HepG2 (cell line): ENCODE results near the gene MAFF. TPM values are rescaled to one million over a fixed set of nuclear protein-coding genes. Genes with fewer than 3 reads are reported as not detected.

Experiments used
- ATAC-seq: fragments of 200-7000 bp; cut with Tn5 transposase; 3 replicates; pipeline ENCODE4 v1.9.1; 2020; ENCODE audit warnings: mild to moderate bottlenecking, moderate library complexity
- BruUV-seq: library from RNA; stranded (reverse); fragments of 400-500 nt; replicated peaks from 2 replicates; lab custom pipeline; 2021; lab: Mats Ljungman, UMichigan
- CTCF ChIA-PET: fragments of 300-600 bp; formaldehyde crosslinking; extraction: SDS; loops from one replicate; lab custom pipeline; 2021; ENCODE audit warnings: low total read pairs, inconsistent platforms, low intra/inter-chr PET ratio; lab: Yijun Ruan, JAX
- POLR2A ChIA-PET: fragments of 350-600 bp; sonication (Branson Sonifier 250); formaldehyde crosslinking; loops from one replicate; lab custom pipeline; 2020; ENCODE audit warnings: antibody characterized with exemption, inconsistent platforms; lab: Yijun Ruan, JAX
- DNase-seq: peaks from one replicate; pipeline ENCODE4 v3.0.0-alpha.2; 2015; ENCODE audit warnings: low spot score
- FAIRE-seq: peaks from 3 replicates; lab custom pipeline; 2011; peaks lifted over from hg19 to GRCh38; lab: Jason Lieb, UNC
- H2AFZ ChIP-seq: one replicate; pipeline ENCODE4 v1.6.1; 2011; ENCODE audit warnings: low read length, inconsistent platforms
- H3K27ac ChIP-seq: fragments of 300-600 bp; 3 replicates; pipeline ENCODE4 v1.8.0; 2011; ENCODE audit warnings: mixed run types, mild to moderate bottlenecking, mixed read lengths, low read length, inconsistent platforms; ENCODE audit not compliant: insufficient read depth; ENCODE audit errors: extremely low read length
- H3K27me3 ChIP-seq, 2 experiments: fragments of 200-600 bp in 1 of 2; 2 replicates in 1 of 2; 3 replicates in 1 of 2; pipeline versions ENCODE4 v1.6.0 to v1.8.0; 2011; ENCODE audit warnings: low read length in 2 of 2, mild to moderate bottlenecking in 2 of 2, moderate library complexity in 2 of 2, inconsistent platforms in 1 of 2; ENCODE audit not compliant: insufficient read depth in 2 of 2, control insufficient read depth in 1 of 2
- H3K36me3 ChIP-seq, 2 experiments: fragments of 200-600 bp in 1 of 2; replicated peaks in 1 of 2; 2 replicates in 1 of 2; 3 replicates in 1 of 2; pipeline versions ENCODE4 v1.5.1 to v1.8.0; 2011; ENCODE audit warnings: low read length in 2 of 2, inconsistent platforms in 1 of 2; ENCODE audit not compliant: insufficient read depth in 2 of 2, control insufficient read depth in 1 of 2
- H3K4me1 ChIP-seq: 2 replicates; pipeline ENCODE4 v1.5.1; 2012; ENCODE audit warnings: low read length, inconsistent platforms; ENCODE audit not compliant: insufficient read depth
- H3K4me2 ChIP-seq: 2 replicates; pipeline ENCODE4 v1.6.0; 2011; ENCODE audit warnings: low read depth, low read length, inconsistent platforms
- H3K4me3 ChIP-seq, 3 experiments: fragments of 200-600 bp in 1 of 3; sonication (generic), shearing (Covaris generic) in 1 of 3; replicated peaks in 1 of 3; 2 replicates each; pipeline ENCODE4 v1.5.1; 2011 to 2016; ENCODE audit warnings: low read length in 3 of 3, inconsistent platforms in 2 of 3, low read depth in 2 of 3, mild to moderate bottlenecking in 2 of 3, control low read depth in 1 of 3, mixed read lengths in 1 of 3; ENCODE audit not compliant: insufficient read depth in 1 of 3
- H3K79me2 ChIP-seq: one replicate; pipeline ENCODE4 v1.6.1; 2011; ENCODE audit warnings: low read length, inconsistent platforms; ENCODE audit not compliant: insufficient read depth
- H3K9ac ChIP-seq: 2 replicates; pipeline ENCODE4 v1.6.0; 2011; ENCODE audit warnings: mild to moderate bottlenecking, low read depth, low read length, inconsistent platforms; ENCODE audit not compliant: insufficient read depth
- H3K9me3 ChIP-seq: 2 replicates; pipeline ENCODE4 v1.5.1; 2012; ENCODE audit warnings: mild to moderate bottlenecking, low read length
- H4K20me1 ChIP-seq: 2 replicates; pipeline ENCODE4 v1.6.0; 2011; ENCODE audit warnings: inconsistent platforms, mild to moderate bottlenecking, low read length, moderate library complexity; ENCODE audit not compliant: insufficient read depth
- FOXK2 ChIP-seq: fragments of 450-650 bp; IDR thresholded peaks from 2 replicates; pipeline ENCODE4 v1.6.1; 2016
- HNF1B ChIP-seq: sonication (generic); formaldehyde crosslinking; IDR thresholded peaks from 2 replicates; pipeline ENCODE4 v1.5.1; 2020; ENCODE audit warnings: mild to moderate bottlenecking, moderate library complexity, missing genetic modification reagents
- IRF9 ChIP-seq: sonication (generic); formaldehyde crosslinking; IDR thresholded peaks from 2 replicates; pipeline ENCODE4 v1.8.0; 2022; ENCODE audit warnings: missing genetic modification reagents, mild to moderate bottlenecking, borderline replicate concordance
- NBN ChIP-seq: fragments of 450-650 bp; conservative IDR thresholded peaks from 2 replicates; pipeline ENCODE4 v1.6.1; 2017
- NR2C2 ChIP-seq: sonication (generic); formaldehyde crosslinking; IDR thresholded peaks from 2 replicates; pipeline ENCODE4 v1.4.0; 2020; ENCODE audit warnings: missing genetic modification reagents, mild to moderate bottlenecking, moderate library complexity, borderline replicate concordance
- RXRB ChIP-seq: IDR thresholded peaks from 2 replicates; pipeline ENCODE4 v1.6.1; 2016; ENCODE audit warnings: borderline replicate concordance, missing genetic modification reagents, missing compliant biosample characterization
- YEATS4 ChIP-seq: sonication (generic); formaldehyde crosslinking; IDR thresholded peaks from 2 replicates; pipeline ENCODE4 v1.4.0; 2020; ENCODE audit warnings: missing genetic modification reagents, borderline replicate concordance
- ZBTB3 ChIP-seq: sonication (generic); formaldehyde crosslinking; IDR thresholded peaks from 2 replicates; pipeline ENCODE4 v1.4.0; 2020; ENCODE audit warnings: low read depth, mild to moderate bottlenecking, moderate library complexity, missing genetic modification reagents, borderline replicate concordance
- ZNF432 ChIP-seq: sonication (generic); formaldehyde crosslinking; IDR thresholded peaks from 2 replicates; pipeline ENCODE4 v1.5.0; 2020; ENCODE audit warnings: missing genetic modification reagents, mild to moderate bottlenecking, borderline replicate concordance
- ZNF562 ChIP-seq: sonication (generic); formaldehyde crosslinking; IDR thresholded peaks from 2 replicates; pipeline ENCODE4 v1.8.0; 2022; ENCODE audit warnings: missing genetic modification reagents, borderline replicate concordance
- ZNF574 ChIP-seq: sonication (generic); formaldehyde crosslinking; IDR thresholded peaks from 2 replicates; pipeline ENCODE4 v1.4.0; 2020; ENCODE audit warnings: missing genetic modification reagents
- ZNF577 ChIP-seq: sonication (generic); formaldehyde crosslinking; IDR thresholded peaks from 2 replicates; pipeline ENCODE4 v1.4.0; 2020; ENCODE audit warnings: mild to moderate bottlenecking, low read depth, missing genetic modification reagents, borderline replicate concordance
- ZNF644 ChIP-seq: IDR thresholded peaks from 2 replicates; pipeline ENCODE4 v1.6.1; 2016; ENCODE audit warnings: low read depth
- ZNF740 ChIP-seq: sonication (generic); formaldehyde crosslinking; IDR thresholded peaks from 2 replicates; pipeline ENCODE4 v1.4.0; 2020; ENCODE audit warnings: missing genetic modification reagents
- ZNF879 ChIP-seq: sonication (generic); formaldehyde crosslinking; IDR thresholded peaks from 2 replicates; pipeline ENCODE4 v1.8.1; 2023; ENCODE audit warnings: missing genetic modification reagents
- ZSCAN12 ChIP-seq: sonication (generic); formaldehyde crosslinking; IDR thresholded peaks from 2 replicates; pipeline ENCODE4 v1.9.0; 2021; ENCODE audit warnings: mild to moderate bottlenecking, missing genetic modification reagents
- WGBS: methylation state at CpG from one replicate; pipeline ENCODE4 v1.1.6; 2017; ENCODE audit warnings: low lambda C conversion rate; 5-methylcytosine and 5-hydroxymethylcytosine counted together
- in situ Hi-C: cut with HindIII; loops from 2 replicates; pipeline ENCODE4 v1.10.0; 2017; ENCODE audit warnings: low pct_unique_long_range_greater_than_20kb; ENCODE audit not compliant: extremely low pct_ligation_motif_present
- intact Hi-C: fragments of 100-400 bp; cut with micrococcal nuclease; formaldehyde crosslinking; loops from one replicate; pipeline ENCODE4 v1.10.0; 2022; ENCODE audit not compliant: unreplicated experiment
- polyA plus RNA-seq, 8 experiments: library from polyadenylated mRNA; depleted of rRNA in 3 of 8; stranded (reverse) in 7 of 8; unstranded in 1 of 8; fragments of >200 nt; fragmentation: Illumina TruSeq in 4 of 8; extraction: Trizol in 4 of 8; gene quantifications; 2 replicates each; pipeline versions ENCODE4 v1.2.1 to v1.2.3, GENCODE V29; 2011 to 2016; ENCODE audit warnings: low read depth in 4 of 8, missing spikeins in 1 of 8, mixed read lengths in 1 of 8; ENCODE audit not compliant: insufficient read depth in 1 of 8
- total RNA-seq, 5 experiments: library from RNA; depleted of rRNA; stranded (reverse); fragments of >200 nt; fragmentation: Illumina TruSeq; extraction: Trizol; gene quantifications; 2 replicates each; pipeline ENCODE4 v1.2.3, GENCODE V29; 2016; ENCODE audit warnings: low read depth in 1 of 5

The MAFF gene
- total and polyA plus RNA-seq, 2 of the 13 experiments (the other 11 are each of a cell fraction or from before 2014, with no cell fraction given) = 5.4 to 14.3 TPM

GRCh38 chr22:38257181-38257580 is 55.4 kb downstream of the MAFF start:
- Histone ChIP-seq H3K4me2 (no peak overlapping the region), H3K79me2 (peaks cover 16% of the 10 kb centered on the region), H3K36me3 (no peaks in the 10 kb centered on the region), H3K4me3 (no peak overlapping the region), H4K20me1 (no peaks in the 10 kb centered on the region; the same call in 1 of the 2 replicates), H3K4me1 (peaks cover 39% of the 10 kb centered on the region), H3K27ac (no peak overlapping the region), H2AFZ (no peak overlapping the region), H3K9ac (no peak overlapping the region), H3K9me3 (no peaks in the 10 kb centered on the region), H3K27me3 (no peaks in the 10 kb centered on the region)
- FAIRE-seq = no peak
- WGBS = 92% methylated on average over 14 of the region's 14 CpGs
- TF ChIP-seq RXRB (CRISPR knock-in tag) = no peak
- TF ChIP-seq ZNF577 (CRISPR knock-in tag) = no peak
- no peak for TF ChIP-seq IRF9 (CRISPR knock-in tag)
- no peak for TF ChIP-seq ZNF644
- TF ChIP-seq NBN = no peak
- no peak for TF ChIP-seq ZNF432 (CRISPR knock-in tag)
- no peak for TF ChIP-seq ZNF562 (CRISPR knock-in tag)
- no peak for TF ChIP-seq ZNF740 (CRISPR knock-in tag)
- TF ChIP-seq YEATS4 (CRISPR knock-in tag) = no peak
- no peak for TF ChIP-seq ZSCAN12 (CRISPR knock-in tag)
- TF ChIP-seq FOXK2 = no peak
- TF ChIP-seq ZBTB3 (CRISPR knock-in tag) = no peak
- no peak for TF ChIP-seq NR2C2
- no peak for TF ChIP-seq HNF1B (CRISPR knock-in tag)
- TF ChIP-seq ZNF879 (CRISPR knock-in tag) = no peak
- no peak for TF ChIP-seq ZNF574 (CRISPR knock-in tag)
- in situ Hi-C loops (no loop called here), intact Hi-C loops (no loop called here)
- CTCF ChIA-PET = no interaction called here
- no TSS peak for BruUV-seq
- POLR2A ChIA-PET = no interaction called here
- no peak for DNase-seq
- ATAC-seq = no peak
